ENCODE measurements around the gene FRMD7.

GRCh38 chrX:132037479-132037993, 90.3 kb downstream of the FRMD7 start:
- no peak for TF ChIP-seq CTCF (IDR thresholded peaks at IDR 0.05; ENCODE audit: poor library complexity, severe bottlenecking)
- no peak for TF ChIP-seq POLR2AphosphoS5 (IDR thresholded peaks at IDR 0.05)
- no peak for TF ChIP-seq REST (IDR thresholded peaks at IDR 0.05; ENCODE audit: borderline replicate concordance)
- TF ChIP-seq EZH2 (IDR thresholded peaks at IDR 0.05; ENCODE audit: borderline replicate concordance, insufficient read depth, low read length, poor library complexity, severe bottlenecking) = no peak
- no peak for TF ChIP-seq EP300 (conservative IDR thresholded peaks at IDR 0.05; ENCODE audit: poor library complexity, severe bottlenecking)
- TF ChIP-seq SMC3 (conservative IDR thresholded peaks at IDR 0.05; ENCODE audit: poor library complexity) = no peak
- TF ChIP-seq MXI1 (conservative IDR thresholded peaks at IDR 0.05; ENCODE audit: poor library complexity, severe bottlenecking) = no peak
- TF ChIP-seq RAD21 (conservative IDR thresholded peaks at IDR 0.05) = no peak
